WTC11 (cell line): Measurements from ENCODE around the gene CACNA1C.

Experiments used
- CREB1 ChIP-seq: sonication (generic); formaldehyde crosslinking; IDR thresholded peaks from 2 replicates; pipeline ENCODE4 v1.8.0; 2023; ENCODE audit warnings: mild to moderate bottlenecking, missing genetic modification reagents
- CTCF ChIP-seq: fragments of 200-600 bp; IDR thresholded peaks from 2 replicates; pipeline ENCODE4 v1.8.0; 2022; ENCODE audit warnings: antibody characterized with exemption
- MAX ChIP-seq: sonication (generic); formaldehyde crosslinking; IDR thresholded peaks from 2 replicates; pipeline ENCODE4 v1.8.0; 2022; ENCODE audit warnings: mild to moderate bottlenecking, missing genetic modification reagents
- TP53 ChIP-seq: sonication (generic); formaldehyde crosslinking; IDR thresholded peaks from 2 replicates; pipeline ENCODE4 v1.8.1; 2023; ENCODE audit warnings: mild to moderate bottlenecking, missing genetic modification reagents
- USF2 ChIP-seq: sonication (generic); formaldehyde crosslinking; IDR thresholded peaks from 2 replicates; pipeline ENCODE4 v1.8.1; 2023; ENCODE audit warnings: mild to moderate bottlenecking, missing genetic modification reagents, moderate library complexity

- TF ChIP-seq CREB1 (CRISPR knock-in tag) (no peak), CTCF (no peak), USF2 (CRISPR knock-in tag) (no peak), TP53 (no peak), MAX (CRISPR knock-in tag) (no peak)
Measured at GRCh38 chr12:2353281-2353680, 300.5 kb downstream of the CACNA1C start.
